Cerebellar cortex (tissue), 1 donor: ENCODE data around the gene CLCF1.
A peak's percentile ranks its signal among the peaks of the same experiment; 100 is the strongest.

Source experiments
- DNase-seq: peaks from one replicate; pipeline ENCODE4 v3.0.0-alpha.2; 2015; ENCODE audit warnings: low spot score

CLCF1 gene

GRCh38 chr11:67372993-67373647, at the start of gene CLCF1:
TSS of gene CLCF1 (minus strand) at chr11:67373598. CDS start at chr11:67373539, 59 bp downstream.
- no peak for DNase-seq

DNA sequence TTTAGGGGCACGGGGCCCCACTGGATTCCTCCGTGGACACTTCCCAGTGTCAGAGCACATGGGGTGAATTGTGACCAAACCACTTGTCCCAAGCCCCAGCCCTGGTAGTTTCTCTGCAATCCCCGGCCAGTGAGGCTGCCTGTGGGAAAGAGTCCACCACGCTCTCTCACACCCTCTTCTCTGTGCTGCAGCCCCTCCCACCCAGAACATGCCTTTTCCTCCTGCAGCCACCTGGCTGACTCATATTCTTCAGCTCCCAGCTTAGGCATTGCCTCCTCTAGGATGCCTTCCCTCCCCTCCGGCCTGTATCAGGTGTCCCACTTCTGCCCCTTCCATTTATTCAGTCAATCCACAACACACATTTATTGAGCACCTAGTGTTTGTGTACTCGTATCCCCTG, 49.5 kb upstream of the CLCF1 start:
- no peak for DNase-seq

DNA sequence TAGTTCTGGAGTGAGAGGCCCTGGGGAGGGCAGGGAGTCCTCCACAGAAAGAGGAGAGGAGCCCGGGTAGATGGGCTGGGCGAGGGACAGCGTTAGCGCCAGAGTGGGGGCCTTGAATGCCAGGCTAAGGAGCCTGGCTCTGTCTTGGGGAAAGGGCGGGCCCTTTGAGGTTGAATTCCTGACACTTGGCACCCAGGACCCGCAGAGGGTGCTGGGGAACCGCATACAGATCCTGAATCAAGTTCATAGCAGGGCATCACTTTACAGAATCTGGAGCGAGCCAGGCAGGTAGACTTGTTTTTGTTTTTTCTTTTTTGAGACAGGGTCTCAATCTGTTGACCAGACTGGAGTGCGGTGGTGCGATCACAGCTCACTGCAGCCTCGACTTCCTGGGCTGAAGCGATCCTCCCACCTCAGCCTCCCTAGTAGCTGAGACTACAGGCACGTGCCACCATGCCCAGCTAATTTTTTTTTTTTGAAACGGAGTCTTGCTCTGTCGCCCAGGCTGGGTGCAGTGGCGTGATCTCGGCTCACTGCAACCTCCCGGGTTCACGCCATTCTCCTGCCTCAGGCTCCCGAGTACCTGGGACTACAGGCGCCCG, 48.1 kb upstream of the CLCF1 start:
- no peak for DNase-seq

DNA sequence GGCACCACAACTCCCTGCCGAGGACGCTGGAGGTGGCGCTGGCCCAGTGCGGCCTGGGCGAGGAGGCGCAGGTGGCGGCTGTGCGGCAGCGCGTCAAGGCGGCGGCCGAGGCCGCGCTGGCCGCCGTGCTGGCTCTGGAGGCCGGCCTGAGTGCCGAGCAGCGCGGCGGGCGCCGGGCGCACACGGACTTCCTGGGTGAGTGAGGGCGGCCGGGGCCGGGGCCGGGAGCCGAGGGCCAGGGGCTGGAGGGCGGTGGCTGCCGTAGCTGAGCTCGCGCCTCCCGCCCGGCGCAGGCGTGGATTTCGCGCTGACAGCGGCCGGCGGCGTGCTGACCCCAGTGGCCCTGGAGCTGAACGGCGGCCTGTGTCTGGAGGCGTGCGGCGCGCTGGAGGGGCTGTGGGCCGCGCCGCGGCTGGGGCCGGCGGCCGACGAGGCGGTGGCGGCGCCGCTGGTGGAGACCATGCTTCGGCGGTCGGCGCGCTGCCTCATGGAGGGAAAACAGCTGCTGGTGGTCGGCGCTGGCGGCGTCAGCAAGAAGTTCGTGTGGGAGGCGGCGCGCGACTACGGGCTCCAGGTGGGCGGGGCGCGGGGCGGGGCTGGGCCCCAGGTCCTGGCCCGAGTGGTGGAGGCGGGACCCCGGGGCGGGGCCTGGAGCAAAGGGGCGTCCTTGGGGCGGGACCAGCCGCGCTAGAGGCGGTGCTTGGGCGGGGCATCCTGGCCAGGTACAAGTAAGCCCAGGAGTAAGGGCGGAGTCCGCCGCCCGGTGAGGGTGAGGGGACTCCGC, 47.4 kb upstream of the CLCF1 start:
- peak; percentile 94 for DNase-seq

DNA sequence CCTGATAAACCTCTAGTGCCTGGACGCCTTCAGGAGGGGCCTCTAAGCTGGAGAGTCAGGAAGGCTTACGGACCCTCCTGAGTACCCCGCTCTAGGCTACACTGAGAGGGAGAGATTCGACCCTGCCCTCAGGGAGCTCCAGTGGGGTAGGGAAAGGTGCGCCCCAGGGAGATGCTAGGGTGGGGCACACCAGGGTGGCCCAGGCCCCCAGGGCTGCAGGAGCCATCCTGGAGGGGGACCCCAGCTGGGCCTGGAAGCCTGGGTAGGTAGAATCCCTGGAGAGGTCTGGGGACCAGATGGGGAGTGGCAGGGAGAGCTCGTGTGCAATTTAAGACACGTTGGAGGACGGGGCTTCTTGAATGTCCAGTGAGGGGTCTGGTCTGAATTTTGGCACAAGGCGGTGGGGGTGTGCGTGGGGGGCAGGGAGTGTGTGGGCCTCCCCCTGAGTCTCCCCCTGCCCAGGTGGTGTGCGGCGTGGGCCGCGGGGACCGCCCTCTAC, 46.8 kb upstream of the CLCF1 start:
- no peak for DNase-seq

DNA sequence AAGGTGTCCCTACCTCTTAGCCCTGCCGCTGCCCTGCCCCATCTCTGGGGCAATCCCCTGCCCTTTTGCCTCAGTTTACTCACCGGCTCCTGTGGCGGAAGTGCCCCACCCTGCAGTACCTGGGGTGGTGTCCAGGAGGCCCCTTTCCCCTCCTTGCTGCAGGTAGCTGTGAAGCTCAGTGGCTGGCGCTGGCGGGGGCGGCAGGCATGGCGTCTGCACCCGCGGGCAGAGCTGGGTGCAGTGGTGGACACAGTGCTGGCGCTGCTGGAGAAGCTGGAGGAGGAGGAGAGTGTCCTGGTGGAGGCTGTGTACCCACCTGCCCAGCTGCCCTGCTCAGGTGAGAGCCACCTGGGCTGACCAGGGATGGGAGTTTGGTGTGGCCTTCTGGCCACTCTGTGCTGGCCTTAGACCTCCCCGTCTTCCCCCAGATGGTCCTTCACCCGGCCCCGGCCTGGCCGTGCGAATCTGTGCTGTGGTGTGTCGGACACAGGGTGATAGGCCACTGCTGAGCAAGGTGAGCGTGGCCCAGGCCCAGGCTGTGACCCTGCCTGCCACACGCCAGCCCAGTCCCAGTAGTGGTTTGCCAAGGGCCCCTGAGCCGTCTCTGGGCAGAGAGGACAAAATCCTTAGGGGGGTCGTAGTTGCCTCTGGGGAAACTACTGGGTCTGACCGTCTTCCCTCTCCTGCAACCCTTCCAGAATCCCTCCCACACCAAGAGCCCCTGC, 46.1 kb upstream of the CLCF1 start:
- no peak for DNase-seq

- DNase-seq, result peak; percentile 79
These were observed 45.3 kb upstream of the CLCF1 start for GRCh38 chr11:67418476-67419281.

- DNase-seq, result no peak
These were observed 44.0 kb upstream of the CLCF1 start for GRCh38 chr11:67417425-67417824.

DNA sequence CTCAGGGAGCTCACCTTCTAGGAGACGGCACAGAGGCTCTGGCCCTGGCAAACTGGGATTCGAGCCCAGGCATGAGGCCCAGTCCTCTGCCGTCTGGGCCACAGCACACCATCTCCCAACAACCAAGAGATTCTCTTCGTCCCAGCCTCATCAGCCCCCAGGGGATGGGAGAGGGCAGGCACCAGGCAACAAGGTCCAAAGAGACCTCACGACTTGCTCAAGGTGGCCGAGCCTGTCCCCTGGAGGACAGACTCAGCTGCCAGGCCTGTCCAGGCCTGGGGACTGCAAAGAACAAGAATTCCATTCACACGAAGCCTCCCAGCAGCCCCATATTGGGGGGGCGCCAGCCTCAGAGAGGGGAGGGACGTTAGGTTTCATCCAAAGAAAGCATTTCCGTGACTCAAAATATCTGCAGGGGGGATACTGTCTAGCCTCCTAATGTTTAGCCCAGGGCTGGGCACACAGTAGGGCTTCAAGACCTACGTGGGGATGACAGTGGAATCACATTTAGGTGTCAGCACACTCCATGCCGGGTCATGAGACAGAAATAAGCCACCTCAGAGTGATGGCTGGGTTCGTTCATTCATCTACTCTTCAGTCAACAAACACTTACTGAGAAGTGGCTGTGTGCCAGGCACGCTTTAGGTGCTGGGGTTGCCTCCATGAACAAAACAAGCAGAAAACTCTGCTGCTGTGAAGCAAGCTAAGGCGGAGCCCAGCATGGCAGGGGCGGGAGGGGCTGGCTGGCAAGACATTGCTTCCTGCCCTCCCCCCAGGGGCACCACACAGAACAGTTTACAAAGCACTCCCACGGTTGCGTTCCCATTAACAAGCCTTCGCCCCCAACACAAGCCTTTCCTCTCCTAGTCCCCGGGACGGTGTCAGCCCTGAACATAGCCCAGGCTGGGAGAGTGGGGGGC, 43.3 kb upstream of the CLCF1 start:
- no peak for DNase-seq

DNA sequence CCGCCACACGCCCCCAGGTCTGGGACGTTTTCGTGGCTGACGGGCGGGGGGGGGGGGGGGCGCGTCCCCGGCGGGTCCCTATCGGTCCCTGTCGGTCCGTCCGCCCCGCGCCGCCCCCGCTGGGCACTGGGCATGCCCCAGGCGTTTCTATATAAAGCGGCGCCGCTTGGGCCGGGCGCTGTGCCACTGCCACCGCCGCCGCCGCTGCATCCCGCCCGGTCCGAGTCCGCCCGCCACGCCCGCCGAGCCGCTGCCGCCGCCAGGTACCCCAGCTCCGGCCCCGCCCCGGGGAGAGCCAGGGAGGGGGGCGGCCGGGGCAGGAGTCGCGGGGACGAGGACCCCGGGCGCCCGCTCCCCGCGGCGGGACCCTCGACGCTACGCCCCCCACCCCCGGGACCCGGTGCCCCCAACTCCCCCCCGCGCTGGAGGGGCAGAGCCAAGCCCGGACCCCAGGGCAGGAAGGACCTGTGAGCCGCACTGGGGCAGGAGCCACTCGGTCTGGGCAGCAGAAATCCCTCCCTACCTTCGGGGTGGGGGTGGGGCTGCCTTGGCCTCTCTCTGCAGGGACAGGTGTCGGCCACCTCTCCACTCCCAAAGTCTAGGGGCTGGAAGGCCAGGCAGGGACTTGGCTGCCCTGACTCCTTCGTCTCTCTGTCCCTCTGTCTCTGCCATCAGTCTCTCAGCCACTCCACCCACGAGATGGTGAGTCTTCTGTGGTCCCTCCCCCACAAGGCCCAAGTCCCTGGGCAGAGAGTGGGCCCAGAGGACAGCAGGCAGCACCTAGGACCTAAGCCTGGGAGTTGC, 42.3 kb upstream of the CLCF1 start, which contains the start of gene CARNS1:
TSS of gene CARNS1 (plus strand) at position 178 of the 804 bp plus-strand sequence. CDS start at position 700, 522 bp downstream.
- DNase-seq, result no peak

DNA sequence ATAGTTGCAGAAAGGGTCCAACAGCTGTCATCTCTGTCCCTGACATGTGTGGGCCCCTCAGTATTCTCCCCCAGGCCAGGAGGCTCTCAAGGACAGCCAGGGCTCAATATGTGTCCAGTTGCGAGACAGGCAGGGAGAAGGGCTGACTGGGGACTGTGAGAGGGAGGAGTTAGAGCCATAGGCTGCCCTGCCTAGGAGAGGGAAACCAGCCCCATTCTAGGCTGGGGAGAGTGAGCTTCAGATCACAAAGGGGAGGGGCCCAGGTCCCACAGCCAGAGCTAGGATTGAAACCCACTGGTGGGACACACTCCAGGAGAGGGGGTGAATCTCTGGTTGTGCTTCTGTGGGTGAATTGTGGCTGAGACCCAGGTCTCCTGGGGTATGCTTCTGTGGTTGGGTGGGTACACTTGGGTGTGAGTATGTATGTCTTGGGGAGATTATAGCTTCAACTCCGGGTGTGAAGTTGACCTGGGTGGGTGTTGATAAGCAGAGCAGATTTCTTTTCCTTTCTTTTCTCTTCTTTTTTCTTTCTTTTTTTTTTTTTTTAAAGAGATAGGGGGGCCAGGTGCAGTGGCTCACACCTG, 40.0 kb upstream of the CLCF1 start:
- no peak for DNase-seq

DNA sequence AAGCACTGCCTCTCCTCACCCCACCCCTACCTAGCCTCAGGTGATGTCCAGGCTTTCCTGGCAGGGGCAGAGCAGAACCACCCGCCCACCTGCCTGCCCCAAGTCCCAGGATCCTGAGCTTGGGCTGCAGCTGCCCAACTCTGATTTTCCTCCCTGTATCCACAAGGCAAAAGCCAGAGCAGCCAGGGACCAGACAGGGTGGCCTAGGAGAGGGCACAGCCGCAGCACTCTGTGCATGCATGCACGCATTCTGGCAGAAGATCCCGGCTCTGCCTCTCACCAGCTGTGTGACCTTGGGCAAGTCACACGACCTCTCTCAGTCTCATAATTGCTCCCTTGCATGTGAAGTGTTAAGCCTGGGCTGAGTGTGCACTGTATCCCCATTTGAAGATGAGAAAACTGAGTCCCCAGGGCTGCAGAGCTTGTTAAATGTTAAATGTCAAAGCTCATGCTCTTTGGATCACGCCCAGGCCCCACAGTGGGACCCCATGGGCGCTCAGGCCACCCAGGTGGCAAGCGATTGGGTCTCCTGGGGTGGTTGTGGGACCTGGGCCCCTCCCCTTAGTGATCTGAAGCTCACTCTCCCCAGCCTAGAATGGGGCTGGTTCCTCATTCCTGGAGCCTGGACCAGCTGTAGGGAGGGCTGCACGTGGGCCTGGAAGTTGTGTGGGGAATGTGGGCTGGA, 39.2 kb upstream of the CLCF1 start:
- DNase-seq, result no peak

DNA sequence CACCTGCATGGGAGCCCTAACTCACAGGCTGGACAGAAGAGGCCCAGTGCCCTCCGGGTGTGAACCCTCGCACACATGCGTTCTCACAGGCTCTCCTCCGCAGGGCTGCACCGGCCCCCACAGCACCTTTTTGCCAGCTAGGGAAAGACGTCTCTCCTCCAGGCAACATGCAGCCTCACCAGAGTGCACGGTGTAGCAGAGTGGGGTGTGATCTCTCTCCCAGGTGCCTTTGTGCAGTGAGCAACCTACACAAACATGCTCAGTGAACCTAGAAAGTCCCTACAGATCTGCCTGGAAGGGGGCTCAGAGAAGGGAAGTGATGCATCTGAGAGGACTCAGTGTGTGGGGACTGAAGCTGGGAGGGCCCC, 38.4 kb upstream of the CLCF1 start:
- DNase-seq, result no peak

- no peak for DNase-seq
These were observed 37.8 kb upstream of the CLCF1 start for GRCh38 chr11:67410984-67411784.

DNA sequence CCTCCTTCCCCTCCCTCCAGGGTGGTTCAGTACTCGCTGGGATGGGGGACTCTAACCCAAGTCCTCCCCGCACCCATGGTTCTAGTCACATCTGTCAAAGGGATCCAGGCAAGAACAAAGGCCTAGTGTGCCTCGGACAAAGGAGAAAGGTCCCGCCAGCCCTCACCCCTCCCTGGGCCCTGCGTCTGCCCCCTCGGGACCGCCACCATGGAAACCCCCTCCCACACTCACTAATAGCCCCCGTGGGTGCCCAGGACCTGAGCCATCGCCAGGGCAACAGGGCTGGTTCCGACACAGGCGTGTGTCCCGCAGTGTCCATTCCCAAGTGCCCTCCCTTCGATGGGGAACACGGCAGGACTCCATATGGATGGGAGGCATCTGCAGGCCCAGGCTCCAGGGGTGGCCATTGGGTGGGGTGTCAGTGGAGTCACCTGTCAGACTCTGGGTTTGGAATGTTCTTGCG, 37.0 kb upstream of the CLCF1 start:
- no peak for DNase-seq

DNA sequence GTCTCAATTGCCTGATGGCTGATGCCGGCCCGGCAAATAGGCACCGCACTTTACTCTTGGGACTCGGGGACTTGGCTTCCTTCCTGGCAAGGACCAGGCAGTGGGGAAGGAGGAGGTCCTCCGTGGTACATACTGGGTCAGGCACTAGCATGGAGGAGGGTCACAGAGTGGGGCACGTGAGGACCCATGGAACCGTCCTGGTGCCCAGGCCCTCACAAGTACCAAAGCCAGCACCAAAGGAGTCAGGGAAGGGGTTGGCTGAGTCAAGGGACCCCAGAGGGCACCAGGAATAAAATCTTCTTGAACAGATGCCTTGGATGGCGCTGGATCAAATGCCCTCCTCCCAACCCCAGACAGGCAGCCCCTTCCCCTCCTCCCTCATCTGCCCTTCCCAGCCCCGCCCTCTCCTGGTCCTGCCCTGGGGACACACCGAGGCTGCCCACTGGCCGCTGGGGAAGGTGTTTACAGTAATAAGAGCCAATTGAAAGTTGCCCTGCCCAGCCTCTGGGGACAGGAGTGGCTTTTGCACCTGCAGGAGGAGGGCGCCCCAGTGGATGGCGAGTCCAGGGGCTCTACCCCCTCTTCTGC, 36.5 kb upstream of the CLCF1 start:
- DNase-seq, result no peak

- no peak for DNase-seq
These were observed 35.9 kb upstream of the CLCF1 start for GRCh38 chr11:67409261-67409666.
